CD4-positive, CD25-positive, alpha-beta regulatory T cell (primary cell): ENCODE data around the gene LTBP4. TPM values are rescaled to one million over a fixed set of nuclear protein-coding genes. Genes with fewer than 3 reads are reported as not detected.
A peak's percentile ranks its signal among the peaks of the same experiment; 100 is the strongest.

Experiments used
- ATAC-seq, 2 donors: fragments of 150-1000 bp; cut with Tn5 transposase; one replicate each; pipeline ENCODE4 v1.10.0; 2021; ENCODE audit warnings: low read depth in 2 of 2, moderate number of reproducible peaks in 2 of 2, moderate library complexity in 1 of 2
- DNase-seq, 3 donors: peaks; one replicate each; pipeline versions ENCODE4 v3.0.0 to v3.0.0-alpha.2; 2012 to 2022; ENCODE audit warnings: mixed read lengths in 1 of 3
- H3K27ac ChIP-seq: one replicate; pipeline ENCODE4 v1.7.0; 2013; ENCODE audit warnings: mild to moderate bottlenecking, low read length; ENCODE audit not compliant: insufficient read depth, poor library complexity, severe bottlenecking
- H3K27me3 ChIP-seq: one replicate; pipeline ENCODE4 v1.7.0; 2013; ENCODE audit warnings: low read length; ENCODE audit not compliant: control insufficient read depth, insufficient read depth
- H3K36me3 ChIP-seq: one replicate; pipeline ENCODE4 v1.7.0; 2013; ENCODE audit warnings: mild to moderate bottlenecking, low read length, moderate library complexity; ENCODE audit not compliant: control insufficient read depth, insufficient read depth
- H3K4me1 ChIP-seq: 2 replicates; pipeline ENCODE4 v1.7.0; 2013; ENCODE audit warnings: mild to moderate bottlenecking, low read length; ENCODE audit not compliant: insufficient read depth, control insufficient read depth, poor library complexity, severe bottlenecking
- H3K4me3 ChIP-seq: one replicate; pipeline ENCODE4 v1.7.0; 2013; ENCODE audit warnings: low read depth, mild to moderate bottlenecking, low read length, moderate library complexity
- H3K9me3 ChIP-seq, 2 experiments: 1 replicate in 1 of 2; 2 replicates in 1 of 2; pipeline ENCODE4 v1.7.0; 2013; ENCODE audit warnings: low read length in 2 of 2, mild to moderate bottlenecking in 1 of 2, moderate library complexity in 1 of 2; ENCODE audit not compliant: control insufficient read depth in 2 of 2
- H3K27ac Mint-ChIP-seq, 3 donors: one replicate each; pipeline ENCODE4 v1.8.0; 2020 to 2022; ENCODE audit warnings: mild to moderate bottlenecking in 3 of 3, mixed read lengths in 3 of 3, moderate library complexity in 2 of 3
- H3K27me3 Mint-ChIP-seq: one replicate; pipeline ENCODE4 v1.8.0; 2022; ENCODE audit warnings: mild to moderate bottlenecking, mixed read lengths
- H3K36me3 Mint-ChIP-seq: one replicate; pipeline ENCODE4 v1.8.0; 2020; ENCODE audit warnings: mixed read lengths
- H3K4me1 Mint-ChIP-seq, 4 donors: one replicate each; pipeline ENCODE4 v1.8.0; 2020 to 2022; ENCODE audit warnings: mixed read lengths in 4 of 4, mild to moderate bottlenecking in 1 of 4
- H3K4me3 Mint-ChIP-seq, 4 donors: one replicate each; pipeline ENCODE4 v1.8.0; 2020 to 2022; ENCODE audit warnings: mild to moderate bottlenecking in 4 of 4, mixed read lengths in 4 of 4, moderate library complexity in 3 of 4
- H3K9me3 Mint-ChIP-seq, 7 donors: one replicate each; pipeline ENCODE4 v1.8.0; 2020 to 2022; ENCODE audit warnings: mixed read lengths in 7 of 7, mild to moderate bottlenecking in 3 of 7, moderate library complexity in 2 of 7
- polyA plus RNA-seq, 4 donors: library from polyadenylated mRNA; unstranded; fragments of 300-500 nt; fragmentation: Illumina TruSeq; gene quantifications; one replicate each; pipeline ENCODE4 v1.2.3, GENCODE V29; 2021
- total RNA-seq: library from RNA; stranded (reverse); gene quantifications from one replicate; pipeline ENCODE4 v1.2.3, GENCODE V29; 2022

LTBP4 gene
- total and polyA plus RNA-seq, 5 donors from 2014 or later: 20.7 to 115 (median 30.9) TPM

DNA sequence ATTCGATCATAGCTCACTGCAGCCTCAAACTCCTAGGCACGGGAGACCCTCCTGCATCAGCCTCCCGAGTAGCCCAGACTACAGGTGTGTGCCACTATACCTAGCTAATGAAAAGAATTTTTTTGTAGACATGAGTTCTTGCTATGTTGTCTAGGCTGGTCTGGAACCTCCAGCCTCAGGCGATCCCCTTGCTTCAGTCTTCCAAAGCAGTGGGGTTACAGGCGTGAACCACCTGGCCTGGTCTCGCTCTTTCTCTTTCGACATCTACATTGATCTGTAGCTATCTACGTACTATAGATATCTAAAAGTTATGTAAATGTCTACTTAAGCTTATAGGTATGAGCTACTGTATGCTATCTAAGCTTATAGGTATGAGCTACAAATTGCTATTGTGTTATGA, 56.9 kb downstream of the LTBP4 start:
- H3K36me3 Mint-ChIP-seq: no peaks in the 10 kb centered on the region
- H3K9me3 Mint-ChIP-seq: no peaks in the 10 kb centered on the region

GRCh38 chr19:40659116-40659515, 57.9 kb downstream of the LTBP4 start:
- Histone ChIP-seq H3K27me3 (no peaks in the 10 kb centered on the region), H3K9me3 (no peaks in the 10 kb centered on the region), H3K4me3 (no peak overlapping the region), H3K27ac (no peak overlapping the region), H3K4me1 (peaks cover 14% of the 10 kb centered on the region), H3K36me3 (no peaks in the 10 kb centered on the region)
- no peak for DNase-seq
- no peak for ATAC-seq
- no peaks in the 10 kb centered on the region for H3K9me3 Mint-ChIP-seq
- H3K27ac Mint-ChIP-seq: no peak overlapping the region
- H3K4me1 Mint-ChIP-seq: peaks cover 0 to 15% (median 4%) of the 10 kb centered on the region in 4 donors
- H3K27me3 Mint-ChIP-seq: peaks cover 21% of the 10 kb centered on the region
- no peak overlapping the region for H3K4me3 Mint-ChIP-seq
- H3K36me3 Mint-ChIP-seq: no peaks in the 10 kb centered on the region

More for the DNA sequence above, 56.9 kb downstream of the LTBP4 start:
- peaks cover 21% of the 10 kb centered on the region for H3K27me3 Mint-ChIP-seq
- H3K4me1 Mint-ChIP-seq: peaks cover 0 to 8% (median 3%) of the 10 kb centered on the region in 4 donors
- no peaks in the 10 kb centered on the region for H3K36me3 ChIP-seq
- ATAC-seq (no peak), DNase-seq (no peak)
- no peak overlapping the region for H3K27ac ChIP-seq
- peaks cover 6% of the 10 kb centered on the region for H3K4me1 ChIP-seq
- no peak overlapping the region for H3K4me3 Mint-ChIP-seq
- H3K9me3 ChIP-seq: no peaks in the 10 kb centered on the region
- H3K27ac Mint-ChIP-seq: no peak overlapping the region
- H3K4me3 ChIP-seq: no peak overlapping the region
- H3K27me3 ChIP-seq: no peaks in the 10 kb centered on the region

DNA sequence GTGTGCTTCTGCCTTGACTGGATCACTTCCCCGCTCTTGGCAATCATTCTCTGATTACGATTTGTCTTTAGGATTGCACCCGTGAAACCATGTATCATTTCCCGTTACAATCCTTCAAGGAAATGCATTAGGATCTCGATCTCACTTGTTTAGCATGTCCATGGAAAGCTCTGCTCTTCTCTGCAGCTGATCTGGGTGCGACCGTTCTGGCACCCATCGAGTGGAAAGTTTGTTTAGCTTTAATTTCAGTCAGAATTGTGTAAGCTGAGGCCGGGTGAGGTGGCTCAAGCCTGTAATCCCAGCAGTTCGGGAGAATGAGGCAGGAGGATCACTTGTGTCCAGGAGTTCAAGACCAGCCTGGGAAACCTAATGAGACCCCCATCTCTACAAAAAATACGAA, 58.4 kb downstream of the LTBP4 start:
- ATAC-seq (no peak), DNase-seq (no peak)
- Histone ChIP-seq H3K27ac (no peak overlapping the region), H3K9me3 (no peaks in the 10 kb centered on the region), H3K27me3 (no peaks in the 10 kb centered on the region), H3K4me1 (peaks cover 14% of the 10 kb centered on the region), H3K36me3 (no peaks in the 10 kb centered on the region), H3K4me3 (no peak overlapping the region)
- Mint-ChIP-seq H3K4me3 (no peak overlapping the region), H3K27ac (no peak overlapping the region), H3K4me1 (peaks cover 0 to 15% (median 4%) of the 10 kb centered on the region in 4 donors), H3K27me3 (peaks cover 21% of the 10 kb centered on the region), H3K9me3 (no peaks in the 10 kb centered on the region), H3K36me3 (no peaks in the 10 kb centered on the region)

DNA sequence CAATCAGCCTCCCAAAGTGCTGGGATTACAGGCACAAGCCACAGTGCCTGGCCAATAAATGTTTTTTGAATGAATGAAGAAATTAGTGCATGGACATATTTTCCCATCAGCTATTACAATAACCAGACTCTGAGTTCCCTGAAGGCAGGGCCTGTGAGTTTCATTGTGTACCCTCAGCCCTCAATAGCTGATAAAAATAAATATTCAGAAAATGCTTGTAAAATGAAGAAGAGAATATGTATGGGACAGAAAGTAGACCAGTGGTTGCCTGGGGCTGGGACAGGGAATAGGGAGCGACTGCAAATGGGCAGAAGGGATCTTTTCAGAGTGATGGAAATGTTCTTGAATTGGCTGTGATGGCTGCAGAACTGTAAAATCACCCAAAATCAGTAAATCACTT, 60.4 kb downstream of the LTBP4 start:
- H3K27ac Mint-ChIP-seq: peak overlapping the region in 1 of 3 donors; percentile 72
- H3K4me1 Mint-ChIP-seq: peaks cover 0 to 15% (median 4%) of the 10 kb centered on the region in 4 donors
- peak overlapping the region in 3 of 4 donors; percentile 22 to 80 (median 27) for H3K4me3 Mint-ChIP-seq

GRCh38 chr19:40662925-40663694, 61.9 kb downstream of the LTBP4 start:
- peak; percentile 84 to 90 (median 90) for DNase-seq
- peaks cover 0 to 15% (median 4%) of the 10 kb centered on the region in 4 donors for H3K4me1 Mint-ChIP-seq
- H3K9me3 ChIP-seq: no peaks in the 10 kb centered on the region
- H3K4me1 ChIP-seq: peaks cover 14% of the 10 kb centered on the region
- peak; percentile 92 to 95 for ATAC-seq
- no peaks in the 10 kb centered on the region for H3K36me3 ChIP-seq
- H3K36me3 Mint-ChIP-seq: no peaks in the 10 kb centered on the region
- H3K4me3 ChIP-seq: no peak overlapping the region
- no peaks in the 10 kb centered on the region for H3K27me3 ChIP-seq
- H3K27ac Mint-ChIP-seq: peak overlapping the region; percentile 83 to 92 (median 90)
- peaks cover 10% of the 10 kb centered on the region for H3K27me3 Mint-ChIP-seq
- H3K27ac ChIP-seq: peak overlapping the region; percentile 74
- H3K9me3 Mint-ChIP-seq: no peaks in the 10 kb centered on the region
- H3K4me3 Mint-ChIP-seq: peak overlapping the region; percentile 76 to 93 (median 87)

More for the DNA sequence above, 60.4 kb downstream of the LTBP4 start:
- no peak overlapping the region for H3K27ac ChIP-seq
- Mint-ChIP-seq H3K36me3 (no peaks in the 10 kb centered on the region), H3K27me3 (peaks cover 21% of the 10 kb centered on the region), H3K9me3 (no peaks in the 10 kb centered on the region)
- no peak overlapping the region for H3K4me3 ChIP-seq
- H3K27me3 ChIP-seq: no peaks in the 10 kb centered on the region
- no peaks in the 10 kb centered on the region for H3K36me3 ChIP-seq
- ATAC-seq (no peak), DNase-seq (no peak)
- no peaks in the 10 kb centered on the region for H3K9me3 ChIP-seq
- peaks cover 14% of the 10 kb centered on the region for H3K4me1 ChIP-seq

- peaks cover 4% of the 10 kb centered on the region for H3K36me3 Mint-ChIP-seq
- peaks cover 2% of the 10 kb centered on the region for H3K36me3 ChIP-seq
- H3K27me3 Mint-ChIP-seq: peaks cover 10% of the 10 kb centered on the region
- no peak overlapping the region for H3K4me3 ChIP-seq
- no peaks in the 10 kb centered on the region for H3K9me3 Mint-ChIP-seq
- peaks cover 2 to 4% of the 10 kb centered on the region in 2 experiments for H3K9me3 ChIP-seq
- H3K4me1 ChIP-seq: peaks cover 14% of the 10 kb centered on the region
- H3K27me3 ChIP-seq: no peaks in the 10 kb centered on the region
- DNase-seq (peak in 1 of 3 donors; percentile 8), ATAC-seq (no peak)
- H3K27ac Mint-ChIP-seq: peak overlapping the region; percentile 83 to 92 (median 90)
- peaks cover 0 to 15% (median 4%) of the 10 kb centered on the region in 4 donors for H3K4me1 Mint-ChIP-seq
- H3K4me3 Mint-ChIP-seq: peak overlapping the region; percentile 76 to 90 (median 86)
- H3K27ac ChIP-seq: peak overlapping the region; percentile 74
Observed at GRCh38 chr19:40663695-40664692, 62.8 kb downstream of the LTBP4 start.

DNA sequence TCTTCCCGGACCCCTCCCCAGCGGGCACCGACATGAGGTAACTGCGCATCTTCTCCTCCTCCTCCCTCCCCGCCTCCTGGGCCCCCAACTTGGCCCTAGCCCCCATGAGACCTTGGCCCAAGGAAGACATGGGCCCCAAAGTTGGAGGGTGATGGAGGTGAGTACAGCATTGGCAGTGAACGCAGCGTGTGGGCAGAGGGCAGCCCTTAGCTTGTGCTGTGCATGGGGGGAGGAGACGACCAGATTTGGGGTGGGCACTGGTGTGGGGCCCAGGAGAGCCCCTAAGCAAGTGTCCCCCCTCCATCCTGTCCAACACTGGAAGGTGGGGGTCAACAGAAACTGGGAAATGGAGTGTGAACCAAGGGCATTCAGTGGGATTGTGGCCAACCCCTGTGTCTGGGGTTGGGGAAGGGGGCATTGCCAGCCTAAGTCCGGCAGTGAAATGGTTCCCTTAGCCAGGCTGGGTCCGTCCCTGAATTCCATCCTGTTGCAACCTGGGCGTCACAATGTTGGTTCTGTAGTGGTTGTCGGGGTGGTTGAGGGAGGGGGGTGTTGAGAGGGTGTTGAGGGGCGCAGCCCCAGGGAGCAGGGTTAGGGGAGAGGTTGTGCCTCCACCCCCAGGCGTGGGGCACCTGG, 65.8 kb downstream of the LTBP4 start:
- Histone ChIP-seq H3K4me3 (no peak overlapping the region), H3K4me1 (peaks cover 14% of the 10 kb centered on the region), H3K36me3 (peaks cover 8% of the 10 kb centered on the region), H3K27me3 (no peaks in the 10 kb centered on the region), H3K27ac (no peak overlapping the region), H3K9me3 (peaks cover 4 to 7% of the 10 kb centered on the region in 2 experiments)
- no peak overlapping the region for H3K4me3 Mint-ChIP-seq
- ATAC-seq: no peak
- H3K27me3 Mint-ChIP-seq: no peaks in the 10 kb centered on the region
- H3K27ac Mint-ChIP-seq: no peak overlapping the region
- H3K4me1 Mint-ChIP-seq: peaks cover 0 to 13% (median 4%) of the 10 kb centered on the region in 4 donors
- H3K9me3 Mint-ChIP-seq: peaks cover 0 to 3% (median 0%) of the 10 kb centered on the region in 7 donors
- DNase-seq: no peak
- H3K36me3 Mint-ChIP-seq: peaks cover 22% of the 10 kb centered on the region
